Measurements from ENCODE around the gene NFIC. TPM values are rescaled to one million over a fixed set of nuclear protein-coding genes. Genes with fewer than 3 reads are reported as not detected.

NFIC gene
- total RNA-seq, 4 donors from 2014 or later = 102 to 236 (median 158) TPM

GRCh38 chr19:3359919-3360420, 6.4 kb upstream of the NFIC start:
- intact Hi-C loops (cut with DNase I; ENCODE audit: low total_unique reads) = no loop called here
- TF ChIP-seq CTCF (IDR thresholded peaks at IDR 0.05) (no peak), POLR2A (IDR thresholded peaks at IDR 0.05) (no peak)
- no peak for DNase-seq (ENCODE audit: low spot score in 2 of 2)
- 0% methylated on average over 6 to 7 of the region's 81 CpGs for WGBS, 2 donors
- peak overlapping the region; percentile 87 for H3K4me3 ChIP-seq (ENCODE audit: low read depth, poor library complexity, severe bottlenecking)

GRCh38 chr19:3360421-3361383, 5.7 kb upstream of the NFIC start:
- peak; percentile 73 to 95 for DNase-seq (ENCODE audit: low spot score in 2 of 2)
- WGBS, 2 donors = 0% methylated on average over 38 to 75 of the region's 90 CpGs
- H3K4me3 ChIP-seq (ENCODE audit: low read depth, poor library complexity, severe bottlenecking) = peak overlapping the region; percentile 54
- intact Hi-C loops (cut with DNase I; ENCODE audit: low total_unique reads) = no loop called here
- TF ChIP-seq POLR2A (IDR thresholded peaks at IDR 0.05) = no peak
- no peak for TF ChIP-seq CTCF (IDR thresholded peaks at IDR 0.05)

GRCh38 chr19:3361384-3362216, 4.8 kb upstream of the NFIC start:
- no peak for TF ChIP-seq CTCF (IDR thresholded peaks at IDR 0.05)
- no peak for TF ChIP-seq POLR2A (IDR thresholded peaks at IDR 0.05)
- H3K4me3 ChIP-seq (ENCODE audit: low read depth, poor library complexity, severe bottlenecking) = no peak overlapping the region
- peak in 1 of 2 donors; percentile 83 for DNase-seq (ENCODE audit: low spot score in 2 of 2)
- intact Hi-C loops (cut with DNase I; ENCODE audit: low total_unique reads) = no loop called here
- 18 to 22% methylated on average over 27 of the region's 27 CpGs for WGBS, 2 donors

- intact Hi-C loops (cut with DNase I; ENCODE audit: low total_unique reads) = no loop called here
- no peak overlapping the region for H3K4me3 ChIP-seq (ENCODE audit: low read depth, poor library complexity, severe bottlenecking)
- 54 to 63% methylated on average over 9 of the region's 9 CpGs for WGBS, 2 donors
- DNase-seq (ENCODE audit: low spot score in 2 of 2) = peak in 1 of 2 donors; percentile 82
- TF ChIP-seq CTCF (IDR thresholded peaks at IDR 0.05) (no peak), POLR2A (IDR thresholded peaks at IDR 0.05) (no peak)
These were observed 4.0 kb upstream of the NFIC start for GRCh38 chr19:3362217-3362906.

- peak in 1 of 2 donors; percentile 87 for DNase-seq (ENCODE audit: low spot score in 2 of 2)
- 61 to 62% methylated on average over 16 of the region's 16 CpGs for WGBS, 2 donors
- no peak for TF ChIP-seq POLR2A (IDR thresholded peaks at IDR 0.05)
- no peak for TF ChIP-seq CTCF (IDR thresholded peaks at IDR 0.05)
- no peak overlapping the region for H3K4me3 ChIP-seq (ENCODE audit: low read depth, poor library complexity, severe bottlenecking)
- intact Hi-C loops (cut with DNase I; ENCODE audit: low total_unique reads) = no loop called here
These were observed 2.4 kb upstream of the NFIC start for GRCh38 chr19:3363841-3364500.
